Caki2 (cell line): Measurements from ENCODE around the gene OTUD4. TPM values are rescaled to one million over a fixed set of nuclear protein-coding genes. Genes with fewer than 3 reads are reported as not detected.
"Not testable (repeated sequence)": the region's sequence is repeated elsewhere in the genome, so short reads cannot be mapped to it uniquely, and the experiment has no call there.

Experiments used
- DNase-seq: peaks from one replicate; pipeline ENCODE4 v3.0.0-alpha.2; 2015; ENCODE audit warnings: low read depth
- in situ Hi-C: cut with HindIII; loops from 2 replicates; pipeline ENCODE4 v1.10.0; 2016; ENCODE audit warnings: low sequenced_read_pairs, low pct_unique_long_range_greater_than_20kb, mixed read lengths
- total RNA-seq: library from RNA; depleted of rRNA; stranded (reverse); fragments of >200 nt; shearing (Covaris generic); gene quantifications from 2 replicates; pipeline ENCODE4 v1.2.3, GENCODE V29; 2014; ENCODE audit warnings: low replicate concordance

Gene OTUD4
- total RNA-seq, 1 experiment from 2014 or later, result 9.4 TPM

DNA sequence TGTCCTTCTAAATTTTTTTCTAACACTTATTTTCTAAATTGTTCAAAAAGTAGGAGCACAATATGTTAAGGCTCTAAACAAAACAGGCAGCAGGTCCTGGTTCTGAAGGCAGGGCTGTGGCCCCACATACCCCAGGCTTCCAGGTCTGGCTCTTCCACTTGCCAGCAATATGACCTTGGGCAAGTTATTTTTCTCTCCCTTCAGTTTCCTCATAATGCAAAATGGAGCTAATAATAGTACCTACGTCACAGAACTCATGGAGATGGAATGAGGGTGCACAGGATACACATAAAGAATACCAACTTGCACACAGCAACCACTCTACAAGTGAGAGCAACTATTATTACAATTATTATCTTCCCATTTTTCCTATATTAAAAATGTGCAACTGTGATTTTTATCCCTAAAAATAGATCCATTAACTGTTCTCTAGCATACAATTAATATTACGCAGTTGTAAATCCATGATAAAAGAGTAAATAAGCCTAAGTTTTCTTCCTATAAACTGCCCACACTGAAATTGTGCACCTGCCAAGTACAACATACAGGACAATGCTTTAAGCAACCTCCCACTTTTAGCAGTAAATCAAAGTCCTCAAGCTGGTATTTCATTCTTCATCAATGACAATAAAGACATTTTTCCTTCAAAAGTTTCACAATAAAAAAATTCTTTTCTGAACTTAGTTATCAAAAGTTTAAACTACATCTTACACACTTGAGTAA, 27.0 kb downstream of the OTUD4 start:
- in situ Hi-C loops, result no loop called here
- DNase-seq, result no peak

DNA sequence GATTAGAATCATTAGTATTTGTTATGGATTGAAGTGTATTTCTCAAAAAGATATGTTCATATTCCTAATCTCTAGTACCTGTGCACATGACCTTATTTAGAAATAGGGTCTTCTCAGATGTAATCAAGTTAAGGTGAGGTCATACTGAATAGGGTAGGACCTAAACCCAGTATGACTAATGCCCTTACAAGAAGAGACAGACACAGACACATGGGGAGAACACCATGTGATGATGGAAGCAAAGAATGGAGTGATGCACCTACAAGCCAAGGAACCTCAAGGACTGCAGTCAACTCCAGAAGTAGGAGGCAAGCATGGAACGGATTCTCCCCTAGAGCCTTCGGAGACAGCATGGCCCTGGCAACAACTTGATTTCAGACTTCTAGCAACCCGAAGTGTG, 31.4 kb downstream of the OTUD4 start:
- no peak for DNase-seq
- in situ Hi-C loops, result no loop called here

DNA sequence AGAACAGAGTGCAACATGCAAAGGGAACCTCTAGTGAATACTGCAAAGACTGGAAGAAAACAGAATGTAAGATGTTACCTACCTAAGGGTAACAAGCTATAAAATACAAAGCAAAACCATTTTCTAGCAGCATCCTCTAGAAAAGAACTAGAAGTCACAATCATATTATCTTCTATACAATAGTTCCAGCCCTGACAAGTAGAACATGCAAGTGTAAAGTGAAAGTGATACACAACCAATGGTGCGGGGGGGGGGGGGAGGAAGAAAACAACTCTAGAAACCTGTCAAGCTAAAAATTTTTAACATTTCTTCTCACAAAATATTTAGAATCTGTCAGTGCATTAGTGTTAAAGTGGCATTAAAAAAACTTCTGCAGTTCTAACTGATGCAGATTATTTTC, 44.2 kb downstream of the OTUD4 start:
- in situ Hi-C loops, DNase-seq: not testable (repeated sequence)

DNA sequence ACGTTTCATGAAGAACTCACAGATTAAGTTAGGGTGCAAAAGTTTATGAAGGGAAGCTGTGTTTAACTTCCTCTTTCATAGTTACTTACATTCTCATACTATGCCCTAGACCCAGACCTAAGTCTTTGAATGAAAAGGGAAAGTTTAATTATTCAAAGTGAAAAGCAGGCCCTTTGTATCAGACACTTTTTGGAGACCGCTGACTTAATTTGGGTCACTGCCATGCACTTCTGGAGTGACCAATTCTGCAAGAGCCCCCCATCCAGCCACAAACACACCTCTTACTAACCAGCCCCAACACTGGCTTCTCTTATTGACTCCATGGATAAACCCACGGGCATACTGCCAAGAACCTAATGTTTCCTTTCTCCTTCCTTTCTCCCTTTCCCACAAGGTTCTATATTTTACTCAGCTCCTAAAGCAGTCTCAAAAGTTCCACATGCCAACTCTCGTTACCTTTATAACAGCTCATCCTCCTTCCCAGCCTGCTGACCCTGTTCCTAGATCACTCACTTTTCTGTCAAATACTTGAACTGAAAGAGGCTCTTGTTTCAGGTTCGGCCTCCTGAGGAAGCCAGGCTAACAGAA, 47.8 kb downstream of the OTUD4 start:
- in situ Hi-C loops, result no loop called here
- no peak for DNase-seq

DNA sequence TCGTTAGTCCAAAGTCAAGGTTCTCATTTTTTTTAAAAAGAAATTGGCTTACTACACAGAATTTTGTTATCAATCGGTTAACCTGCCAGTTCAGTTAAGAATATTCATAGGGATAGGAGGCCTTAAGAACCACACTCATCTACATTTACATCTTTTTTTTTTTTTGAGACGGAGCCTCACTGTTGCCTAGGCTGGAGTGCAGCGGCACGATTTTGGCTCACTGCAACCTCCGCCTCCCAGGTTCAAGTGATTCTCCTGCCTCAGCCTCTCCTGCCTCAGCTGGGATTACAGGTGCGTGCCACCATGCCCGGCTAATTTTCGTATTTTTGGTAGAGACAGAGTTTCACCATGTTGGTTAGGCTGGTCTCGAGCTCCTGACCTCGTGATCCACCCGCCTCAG, 48.5 kb downstream of the OTUD4 start:
- in situ Hi-C loops, result no loop called here
- no peak for DNase-seq

DNA sequence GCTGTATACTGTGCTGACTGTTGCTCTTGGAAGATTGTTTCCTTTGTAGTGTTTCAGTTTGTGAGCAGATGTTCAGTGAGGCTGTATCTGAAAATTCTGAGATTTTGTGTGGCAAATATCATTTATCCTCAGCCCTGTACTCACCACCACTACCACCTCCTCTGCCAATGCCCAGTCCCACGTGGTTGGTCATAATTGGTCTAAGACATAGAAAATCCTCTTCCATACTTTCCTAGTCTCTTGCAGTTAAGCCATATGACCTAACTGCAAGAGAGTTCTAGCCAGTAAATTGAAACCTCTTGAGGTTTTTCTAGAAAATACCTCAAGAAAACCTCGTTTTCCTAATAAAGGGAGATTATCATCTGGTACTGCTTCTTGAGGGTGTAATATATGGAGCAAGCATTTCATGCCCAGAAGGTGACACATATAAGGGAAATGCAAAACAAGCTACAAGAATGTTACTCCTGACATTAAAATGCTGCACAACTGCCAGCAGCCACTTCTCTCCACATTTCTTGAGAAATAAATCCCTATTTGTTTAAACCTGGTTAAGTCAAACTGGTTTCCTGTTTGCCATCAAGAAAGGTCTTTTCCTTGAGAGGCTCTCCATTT, 49.5 kb downstream of the OTUD4 start:
- DNase-seq, result no peak
- in situ Hi-C loops, result no loop called here

DNA sequence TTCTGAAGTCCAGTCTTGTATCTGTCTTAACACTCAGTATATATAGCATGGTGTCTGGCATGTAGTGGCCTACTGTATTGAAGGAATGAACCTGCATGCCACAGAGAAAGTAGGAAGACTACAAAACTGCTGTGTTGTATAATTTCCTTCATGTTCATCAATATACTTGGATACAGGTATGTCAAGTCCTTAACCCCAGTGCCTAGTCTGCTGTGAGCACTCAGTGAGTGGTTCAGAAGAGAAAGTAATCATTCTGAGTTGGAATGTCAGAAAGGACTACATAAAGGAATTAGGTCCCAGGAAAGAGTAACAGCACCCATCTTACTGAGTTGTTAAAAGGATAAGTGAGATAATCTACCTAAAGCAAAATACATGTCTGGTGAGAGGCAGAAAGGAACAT, 50.3 kb downstream of the OTUD4 start:
- DNase-seq, result no peak
- in situ Hi-C loops, result no loop called here

DNA sequence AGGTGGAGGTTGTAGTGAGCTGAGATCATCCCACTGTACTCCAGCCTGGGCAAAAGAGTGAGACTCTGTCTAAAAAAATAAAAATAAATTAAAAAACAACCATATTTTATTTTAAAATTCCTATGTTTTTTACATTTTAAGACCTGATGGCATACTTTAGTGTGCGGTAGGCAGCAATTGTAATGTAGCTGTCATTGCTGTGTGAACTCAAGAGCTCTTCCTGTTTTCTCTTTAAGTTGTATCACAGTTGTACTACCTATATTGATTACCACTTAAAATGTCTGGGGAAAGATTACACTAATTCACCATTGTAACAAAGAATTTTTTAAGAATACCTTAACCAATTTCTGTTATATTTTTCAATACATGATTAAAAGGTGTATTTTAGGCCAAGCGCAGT, 55.0 kb downstream of the OTUD4 start:
- no peak for DNase-seq
- in situ Hi-C loops, result no loop called here

DNA sequence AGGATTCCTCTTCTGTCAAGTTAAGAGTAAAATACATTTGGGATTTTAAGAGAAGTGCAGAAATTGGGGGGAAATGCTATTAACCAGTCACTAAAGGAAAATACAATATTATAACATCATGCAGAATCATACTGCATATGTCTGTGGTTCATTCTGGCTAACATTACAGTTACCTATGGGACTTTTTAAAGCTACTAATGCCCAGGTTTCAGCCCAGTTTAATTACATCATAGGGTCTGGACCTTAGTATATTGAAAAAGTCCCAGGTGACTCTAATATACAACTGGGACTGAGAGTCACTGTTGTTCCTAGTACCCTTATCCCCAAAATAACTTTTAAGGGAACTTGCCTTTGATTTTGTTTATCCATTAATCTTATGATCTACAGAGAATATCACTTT, 72.3 kb downstream of the OTUD4 start:
- DNase-seq, result no peak
- in situ Hi-C loops, result no loop called here

DNA sequence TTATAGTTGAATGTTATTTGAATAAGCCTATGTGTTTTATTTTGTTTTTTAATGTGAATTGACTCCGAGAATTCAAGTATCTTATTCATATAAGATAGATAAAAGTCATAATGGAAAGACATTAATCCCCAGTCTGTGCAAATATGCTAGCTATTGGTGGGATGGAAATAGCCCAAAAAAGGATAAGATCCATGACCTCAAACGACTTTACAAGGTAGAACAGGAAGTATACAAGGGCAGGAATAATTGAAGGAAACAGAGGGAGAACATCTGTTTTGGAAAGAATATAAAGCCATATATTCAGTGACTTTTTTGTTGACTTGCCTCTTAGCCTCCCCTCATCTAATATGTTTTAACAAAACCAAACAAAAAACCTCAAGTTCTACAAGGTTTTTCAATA, 73.3 kb downstream of the OTUD4 start:
- in situ Hi-C loops, result no loop called here

DNA sequence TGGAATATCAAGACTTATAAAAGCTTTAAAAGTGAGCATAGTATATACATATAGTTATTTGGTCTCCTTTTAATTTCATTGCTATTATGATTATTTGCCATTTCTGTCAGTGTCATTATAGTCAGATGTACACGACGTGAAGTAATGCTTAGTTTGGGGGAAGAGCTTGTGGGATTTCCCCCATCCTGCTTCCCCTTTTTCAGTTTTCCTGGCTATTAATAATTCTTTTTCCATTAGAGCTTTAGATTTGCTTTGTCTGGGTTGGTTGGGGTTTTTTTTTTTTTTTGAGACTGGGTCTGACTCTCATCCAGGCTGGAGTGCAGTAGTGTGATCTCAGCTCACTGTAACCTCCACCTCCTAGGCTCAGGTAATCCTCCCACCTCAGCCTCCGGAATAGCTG, 76.9 kb downstream of the OTUD4 start:
- DNase-seq, result no peak
- in situ Hi-C loops, result no loop called here

More for the DNA sequence above, 73.3 kb downstream of the OTUD4 start:
- DNase-seq, result no peak

DNA sequence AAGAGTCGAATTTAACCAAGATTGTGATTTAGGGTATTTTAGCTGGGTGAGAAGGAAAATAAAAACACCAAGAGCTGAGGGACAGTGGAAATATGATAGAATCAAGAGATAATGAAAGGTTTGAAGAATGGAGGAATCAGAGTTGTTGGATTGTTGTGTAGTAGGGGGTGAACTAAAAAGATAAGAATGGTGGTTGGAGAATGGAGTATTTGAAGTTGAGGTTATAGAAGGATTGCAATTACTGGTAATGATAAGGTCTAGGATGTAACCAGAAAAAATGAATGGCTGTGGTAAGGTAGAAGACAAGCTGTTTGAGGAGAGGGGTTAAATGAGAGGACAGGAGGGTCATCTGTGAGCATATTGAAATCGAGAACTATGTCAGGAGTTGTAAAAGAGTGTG, 77.8 kb downstream of the OTUD4 start:
- in situ Hi-C loops, result no loop called here

DNA sequence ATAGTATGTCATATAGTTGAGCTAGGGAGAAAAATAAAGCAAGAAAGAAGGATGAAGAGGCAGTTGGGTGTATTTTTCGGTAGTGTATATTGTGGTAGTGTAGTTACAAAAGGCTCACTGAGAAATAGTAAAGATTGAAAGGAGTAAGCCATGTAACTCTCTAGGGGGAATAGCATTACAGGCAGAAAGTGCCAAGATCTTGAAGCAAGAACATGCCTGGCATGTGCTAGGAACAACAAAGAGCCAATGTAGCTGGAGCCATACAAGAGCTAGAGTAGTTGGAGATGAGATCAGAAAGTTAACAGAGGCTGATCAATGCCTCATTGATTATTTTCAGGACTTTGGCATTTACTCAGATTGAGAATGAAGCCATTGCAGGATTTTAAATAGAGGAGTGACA, 79.3 kb downstream of the OTUD4 start:
- in situ Hi-C loops, result no loop called here
- DNase-seq, result no peak

More for the DNA sequence above, 77.8 kb downstream of the OTUD4 start:
- no peak for DNase-seq

DNA sequence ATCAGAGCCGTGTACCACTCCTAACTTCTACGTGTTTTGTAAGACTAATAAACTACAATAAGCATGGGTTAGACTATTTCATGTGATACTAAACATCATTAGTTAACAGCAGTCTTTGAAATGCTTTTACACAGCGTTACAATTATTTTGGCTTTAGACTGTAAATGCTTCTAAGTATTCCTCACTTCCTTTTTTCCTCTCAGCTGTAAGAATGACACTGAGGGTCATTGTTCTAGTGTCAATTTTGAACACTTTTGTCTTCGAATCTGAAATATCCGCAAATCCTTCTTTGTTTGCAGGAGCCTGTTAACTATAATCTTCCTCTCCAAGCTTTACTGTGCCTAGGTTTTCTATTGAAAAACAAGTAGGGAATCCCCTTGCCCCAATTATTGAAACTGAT, 80.7 kb downstream of the OTUD4 start:
- in situ Hi-C loops, result no loop called here
- DNase-seq, result no peak

DNA sequence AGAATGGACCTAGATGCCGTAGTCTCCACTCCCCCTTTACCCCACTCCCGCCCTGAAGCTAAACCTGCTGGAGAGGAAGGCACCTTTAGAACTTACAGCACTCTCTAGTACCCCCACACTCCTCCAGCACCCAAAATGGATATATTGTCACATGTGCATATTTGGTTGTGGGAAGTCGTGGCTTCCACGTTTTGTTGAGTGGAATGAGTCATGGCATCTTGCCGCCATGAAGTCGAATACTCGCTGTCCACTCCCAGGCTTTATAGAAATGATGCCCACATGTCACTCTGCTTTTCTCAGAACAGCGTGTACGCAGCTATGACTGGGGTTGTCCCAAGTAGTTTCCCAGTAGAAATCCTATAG, 81.7 kb downstream of the OTUD4 start:
- in situ Hi-C loops, result no loop called here
- DNase-seq, result no peak

DNA sequence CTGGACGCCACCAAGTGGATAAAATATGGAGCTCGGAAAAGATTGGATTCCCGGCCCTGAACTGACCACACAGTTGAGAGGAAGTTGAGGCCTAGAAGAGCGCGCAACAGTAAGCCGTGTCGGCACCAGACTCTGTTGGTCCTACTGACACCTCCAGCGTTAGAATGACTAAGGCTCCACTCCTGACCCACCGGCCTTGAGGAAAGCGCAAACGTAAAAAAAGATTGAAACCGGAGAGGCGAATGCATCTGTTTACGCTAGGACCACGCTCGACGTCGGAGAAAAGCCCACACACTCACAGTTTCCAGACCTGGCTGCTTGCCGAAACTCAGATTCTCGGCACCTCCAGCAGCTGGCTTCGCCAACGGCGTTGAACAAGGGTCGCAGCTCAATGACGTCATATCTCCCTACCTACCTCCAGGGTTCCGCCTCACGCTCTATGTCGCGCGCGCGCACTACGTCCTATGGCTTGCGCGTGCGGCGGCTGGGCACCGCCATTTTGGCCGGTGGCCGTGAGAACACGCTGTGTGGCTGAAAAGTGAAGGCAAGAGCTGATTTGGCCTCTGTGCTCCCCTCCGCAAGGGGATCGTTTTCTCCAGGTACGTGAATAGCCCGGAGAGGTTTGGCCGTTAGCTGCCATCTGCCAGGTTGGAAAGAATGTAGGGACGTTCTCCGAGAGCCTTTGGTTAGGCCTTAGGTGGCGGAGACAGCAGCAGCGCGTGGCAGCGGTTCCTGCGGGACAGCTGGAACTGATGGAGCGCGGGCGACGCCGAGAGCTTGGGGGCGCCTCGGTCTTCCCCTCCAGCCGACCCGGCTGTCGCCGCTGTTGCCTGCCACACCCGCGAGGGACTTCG, 82.3 kb downstream of the OTUD4 start, which contains the start of the genes ABCE1 and ANAPC10:
TSS of gene ABCE1 (plus strand) at position 491 of the 854 bp plus-strand sequence. CDS start 6,102 bp downstream, outside the sequence.
TSS of gene ANAPC10 (minus strand) at position 376 of the 854 bp plus-strand sequence. CDS start 2,097 bp downstream, outside the sequence.
- peak; percentile 85 for DNase-seq
- in situ Hi-C loops, result no loop called here

DNA sequence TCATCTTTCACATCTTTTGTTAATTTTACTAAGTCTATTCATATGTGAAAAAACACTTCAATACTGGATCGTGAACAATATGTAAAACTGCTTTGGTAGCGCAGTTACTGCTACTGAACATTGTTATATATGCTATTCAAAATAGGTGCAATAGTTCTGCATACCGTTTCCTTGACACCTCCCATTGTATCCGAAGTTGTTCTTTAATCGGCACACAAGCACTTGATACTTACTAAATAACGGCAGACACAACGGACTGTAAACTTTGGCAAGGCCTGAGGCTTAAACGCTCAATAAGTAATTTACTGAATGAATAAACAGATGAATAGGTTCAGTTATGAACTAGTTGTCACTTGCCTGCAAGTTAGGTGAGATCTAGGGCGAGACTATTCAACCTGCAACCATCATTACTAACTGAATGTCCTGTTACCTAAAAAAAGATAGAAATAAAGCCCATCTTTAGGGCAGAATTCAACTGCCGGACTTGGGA, 83.0 kb downstream of the OTUD4 start:
- DNase-seq, result no peak
- in situ Hi-C loops, result no loop called here

DNA sequence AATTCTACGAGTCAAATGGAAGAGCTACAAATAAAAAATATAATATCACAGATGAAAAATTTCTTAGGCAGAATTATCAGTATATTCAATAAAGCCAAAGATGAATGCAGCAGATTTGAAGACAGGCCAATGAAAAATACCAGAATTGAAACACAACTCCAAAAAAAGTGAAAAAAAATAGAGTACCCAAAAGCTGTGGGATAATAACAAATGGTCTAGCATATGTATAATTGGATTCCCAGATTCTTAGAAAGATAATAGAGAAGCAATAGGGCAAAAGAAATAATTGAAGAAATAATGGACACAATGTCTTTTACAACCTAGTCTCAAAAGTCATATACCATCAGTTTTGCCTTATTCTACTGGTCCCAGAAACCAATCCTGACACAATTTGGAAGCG, 86.8 kb downstream of the OTUD4 start:
- no peak for DNase-seq
- in situ Hi-C loops, result no loop called here

DNA sequence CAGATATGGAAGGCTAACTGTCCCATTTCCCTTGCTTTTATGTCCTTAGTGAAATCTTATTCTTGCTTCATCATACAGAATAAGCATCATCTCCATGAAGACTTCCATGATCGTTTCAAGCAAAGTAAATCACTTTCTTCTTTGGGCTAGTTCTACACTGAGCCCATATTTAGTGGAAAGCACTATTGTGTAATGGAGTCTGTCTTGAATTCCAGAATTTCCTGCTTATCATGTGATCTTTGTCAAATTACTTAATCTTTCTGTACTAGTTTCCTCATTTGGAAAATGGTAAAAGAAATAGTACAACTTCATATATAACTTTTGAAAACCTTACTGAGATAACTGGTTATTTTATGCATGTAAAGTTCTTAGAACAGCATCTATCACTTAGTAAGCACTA, 90.0 kb downstream of the OTUD4 start:
- in situ Hi-C loops, result no loop called here
- no peak for DNase-seq
